ENCODE measurements around the gene ZFAND2A.
"Not testable (repeated sequence)": the region's sequence is repeated elsewhere in the genome, so short reads cannot be mapped to it uniquely, and the experiment has no call there.

The ZFAND2A gene

GRCh38 chr7:1172666-1173523 lies 12.9 kb upstream of the ZFAND2A start:
- Histone ChIP-seq H4K20me1 (ENCODE audit: insufficient read depth, low read length, poor library complexity, severe bottlenecking) (no peaks in the 10 kb centered on the region), H3K4me1 (ENCODE audit: insufficient read depth, low read length, poor library complexity, severe bottlenecking) (peaks cover 7% of the 10 kb centered on the region), H3K36me3 (ENCODE audit: insufficient read depth, low read length) (no peaks in the 10 kb centered on the region), H3K27me3 (ENCODE audit: insufficient read depth, low read length, poor library complexity, severe bottlenecking) (no peaks in the 10 kb centered on the region), H3K9me3 (ENCODE audit: insufficient read depth, low read depth, low read length) (no peaks in the 10 kb centered on the region), H3K79me2 (ENCODE audit: insufficient read depth, low read length) (peaks cover 5% of the 10 kb centered on the region; the same call in 1 of the 2 replicates), H3K4me3 (ENCODE audit: low read length, poor library complexity, severe bottlenecking) (no peak overlapping the region), H3K4me2 (ENCODE audit: low read depth, low read length, poor library complexity, severe bottlenecking) (no peak overlapping the region), H3F3A (ENCODE audit: low read depth) (no peaks in the 10 kb centered on the region), H3K9me2 (replicated peaks; ENCODE audit: low read depth, low read length) (no peaks in the 10 kb centered on the region), H3K9ac (ENCODE audit: low read depth, low read length, poor library complexity, severe bottlenecking) (no peak overlapping the region), H2AFZ (ENCODE audit: low read length) (no peak overlapping the region)
- TF ChIP-seq EZH2phosphoT487 (IDR thresholded peaks at IDR 0.05; ENCODE audit: borderline replicate concordance) (no peak), CTCF (conservative IDR thresholded peaks at IDR 0.05; ENCODE audit: low read length) (no peak)

GRCh38 chr7:1171516-1171915 lies 11.5 kb upstream of the ZFAND2A start:
- not testable (repeated sequence) for H4K20me1 ChIP-seq (ENCODE audit: insufficient read depth, low read length, poor library complexity, severe bottlenecking); H3F3A ChIP-seq (ENCODE audit: low read depth); H3K9me2 ChIP-seq (replicated peaks; ENCODE audit: low read depth, low read length); H3K9me3 ChIP-seq (ENCODE audit: insufficient read depth, low read depth, low read length); H3K36me3 ChIP-seq (ENCODE audit: insufficient read depth, low read length); H3K4me2 ChIP-seq (ENCODE audit: low read depth, low read length, poor library complexity, severe bottlenecking); H3K4me1 ChIP-seq (ENCODE audit: insufficient read depth, low read length, poor library complexity, severe bottlenecking); H3K4me3 ChIP-seq (ENCODE audit: low read length, poor library complexity, severe bottlenecking); H3K9ac ChIP-seq (ENCODE audit: low read depth, low read length, poor library complexity, severe bottlenecking); H3K27me3 ChIP-seq (ENCODE audit: insufficient read depth, low read length, poor library complexity, severe bottlenecking); H3K79me2 ChIP-seq (ENCODE audit: insufficient read depth, low read length); H2AFZ ChIP-seq (ENCODE audit: low read length)

GRCh38 chr7:1170741-1171501 lies 10.9 kb upstream of the ZFAND2A start:
- no peak for TF ChIP-seq CTCF (conservative IDR thresholded peaks at IDR 0.05; ENCODE audit: low read length)
- TF ChIP-seq EZH2phosphoT487 (IDR thresholded peaks at IDR 0.05; ENCODE audit: borderline replicate concordance), result no peak
- Histone ChIP-seq H3K79me2 (ENCODE audit: insufficient read depth, low read length) (peaks cover 5% of the 10 kb centered on the region; the same call in 1 of the 2 replicates), H3K9me2 (replicated peaks; ENCODE audit: low read depth, low read length) (no peaks in the 10 kb centered on the region), H3F3A (ENCODE audit: low read depth) (no peaks in the 10 kb centered on the region), H3K9ac (ENCODE audit: low read depth, low read length, poor library complexity, severe bottlenecking) (no peak overlapping the region), H4K20me1 (ENCODE audit: insufficient read depth, low read length, poor library complexity, severe bottlenecking) (no peaks in the 10 kb centered on the region), H3K4me3 (ENCODE audit: low read length, poor library complexity, severe bottlenecking) (no peak overlapping the region), H3K4me1 (ENCODE audit: insufficient read depth, low read length, poor library complexity, severe bottlenecking) (peaks cover 3% of the 10 kb centered on the region), H3K9me3 (ENCODE audit: insufficient read depth, low read depth, low read length) (no peaks in the 10 kb centered on the region), H2AFZ (ENCODE audit: low read length) (no peak overlapping the region), H3K27me3 (ENCODE audit: insufficient read depth, low read length, poor library complexity, severe bottlenecking) (no peaks in the 10 kb centered on the region), H3K36me3 (ENCODE audit: insufficient read depth, low read length) (no peaks in the 10 kb centered on the region), H3K4me2 (ENCODE audit: low read depth, low read length, poor library complexity, severe bottlenecking) (no peak overlapping the region)

All from Loucy (cell line).